ENCODE results near the gene MTR. TPM values are rescaled to one million over a fixed set of nuclear protein-coding genes. Genes with fewer than 3 reads are reported as not detected.

Gene MTR
- total RNA-seq, 1 experiment from 2014 or later, result 24.6 TPM

- peaks cover 3 to 6% of the 10 kb centered on the region in 2 experiments; a peak in 2 of 4 replicates for H3K36me3 ChIP-seq (ENCODE audit: control insufficient read depth in 1 of 2, insufficient read depth in 2 of 2, low read length in 2 of 2)
- TF ChIP-seq ZBTB33 (IDR thresholded peaks at IDR 0.05; ENCODE audit: extremely low read depth, insufficient replicate concordance, low read length) (no peak), ATF3 (IDR thresholded peaks at IDR 0.05) (no peak), ZNF274 (IDR thresholded peaks at IDR 0.05; ENCODE audit: low read depth, low read length) (no peak), SIN3A (IDR thresholded peaks at IDR 0.05; ENCODE audit: low read depth) (no peak), RAD21 (IDR thresholded peaks at IDR 0.05; ENCODE audit: low read depth) (no peak), EGR1 (IDR thresholded peaks at IDR 0.05; ENCODE audit: low read depth) (no peak), JUND (IDR thresholded peaks at IDR 0.05) (no peak), CBX3 (IDR thresholded peaks at IDR 0.05; ENCODE audit: low read depth) (no peak), SP1 (IDR thresholded peaks at IDR 0.05; ENCODE audit: low read depth) (no peak), CTCF (IDR thresholded peaks at IDR 0.05 in 2 of 3, conservative IDR thresholded peaks at IDR 0.05 in 1 of 3; ENCODE audit: borderline replicate concordance in 1 of 3, insufficient read depth in 1 of 3, low read depth in 2 of 3, low read length in 2 of 3) (no peak), FOSL1 (IDR thresholded peaks at IDR 0.05; ENCODE audit: low read depth) (no peak), POLR2A (IDR thresholded peaks at IDR 0.05; ENCODE audit: borderline replicate concordance, extremely low read depth, insufficient read depth, insufficient read length) (no peak)
- H3K9ac ChIP-seq (ENCODE audit: low read length), result no peak overlapping the region
- no peaks in the 10 kb centered on the region for H3K4me1 ChIP-seq (ENCODE audit: control insufficient read depth in 1 of 2, insufficient read depth in 2 of 2, low read length in 2 of 2)
- no peaks in the 10 kb centered on the region for H3K9me3 ChIP-seq (ENCODE audit: control insufficient read depth in 1 of 2, insufficient read depth in 1 of 2, low read depth in 1 of 2, low read length in 2 of 2)
- H3K27me3 ChIP-seq (ENCODE audit: insufficient read depth, low read length), result no peaks in the 10 kb centered on the region
- intact Hi-C loops (cut with micrococcal nuclease), result no loop called here
- H4K20me1 ChIP-seq (ENCODE audit: insufficient read depth), result no peaks in the 10 kb centered on the region
- H3K4me2 ChIP-seq (ENCODE audit: low read length), result no peak overlapping the region
- H3K27ac ChIP-seq (ENCODE audit: low read depth, low read length), result no peak overlapping the region
- ChIA-PET RAD21 (ENCODE audit: low non-redundant PET in 1 of 2, low total read pairs in 2 of 2, uncharacterized antibody in 2 of 2, unreplicated experiment in 2 of 2) (no interaction called here), POLR2A (no interaction called here), CTCF (no interaction called here)
- no peak for ATAC-seq
- no peaks in the 10 kb centered on the region for H3K9me2 ChIP-seq (ENCODE audit: insufficient read depth)
- no peak overlapping the region for H3K4me3 ChIP-seq (replicated peaks in 1 of 2; ENCODE audit: low read depth in 1 of 2, low read length in 2 of 2)
- DNase-seq (ENCODE audit: low read depth, low spot score), result no peak
- no TSS peak for BruUV-seq (replicated peaks)
- no peaks in the 10 kb centered on the region for H3K79me2 ChIP-seq (ENCODE audit: insufficient read depth, low read length)
- H2AFZ ChIP-seq (ENCODE audit: low read depth, low read length, poor library complexity, severe bottlenecking), result no peak overlapping the region
Observed at GRCh38 chr1:236893626-236894545, 98.8 kb downstream of the MTR start.

Measured in HCT116 (cell line).